Measurements from ENCODE around the gene PHF12. TPM values are rescaled to one million over a fixed set of nuclear protein-coding genes. Genes with fewer than 3 reads are reported as not detected.

Gene PHF12
- total RNA-seq, 1 experiment from 2014 or later = 14.7 TPM

GRCh38 chr17:28956861-28957260 lies 5.5 kb upstream of the PHF12 start:
- DNase-seq (ENCODE audit: extremely low read depth, low read depth) = no peak

DNA sequence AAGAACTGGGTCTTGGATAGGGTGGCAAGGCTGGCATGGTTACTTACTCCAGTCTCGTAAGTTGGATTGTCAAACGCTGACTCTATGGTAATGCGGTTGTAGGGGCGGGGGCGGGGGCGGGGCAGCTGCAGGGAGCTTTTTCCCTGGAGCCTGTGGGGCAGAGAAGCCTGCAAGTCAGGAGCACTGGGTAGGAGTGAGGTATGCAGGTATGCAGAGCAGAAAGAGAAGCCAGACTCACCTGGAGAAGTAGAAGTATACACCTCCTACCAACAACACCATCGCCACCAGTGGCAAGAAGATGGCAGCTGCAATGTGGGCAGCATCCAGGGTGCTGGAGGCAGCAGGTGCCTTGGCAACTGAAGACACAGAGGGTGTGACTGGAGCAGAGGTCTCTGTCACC lies 4.8 kb upstream of the PHF12 start:
- DNase-seq (ENCODE audit: extremely low read depth, low read depth) = no peak

GRCh38 chr17:28955408-28955807 lies 4.1 kb upstream of the PHF12 start:
- DNase-seq (ENCODE audit: extremely low read depth, low read depth) = no peak

GRCh38 chr17:28954886-28955285 lies 3.6 kb upstream of the PHF12 start:
- no peak for DNase-seq (ENCODE audit: extremely low read depth, low read depth)

DNA sequence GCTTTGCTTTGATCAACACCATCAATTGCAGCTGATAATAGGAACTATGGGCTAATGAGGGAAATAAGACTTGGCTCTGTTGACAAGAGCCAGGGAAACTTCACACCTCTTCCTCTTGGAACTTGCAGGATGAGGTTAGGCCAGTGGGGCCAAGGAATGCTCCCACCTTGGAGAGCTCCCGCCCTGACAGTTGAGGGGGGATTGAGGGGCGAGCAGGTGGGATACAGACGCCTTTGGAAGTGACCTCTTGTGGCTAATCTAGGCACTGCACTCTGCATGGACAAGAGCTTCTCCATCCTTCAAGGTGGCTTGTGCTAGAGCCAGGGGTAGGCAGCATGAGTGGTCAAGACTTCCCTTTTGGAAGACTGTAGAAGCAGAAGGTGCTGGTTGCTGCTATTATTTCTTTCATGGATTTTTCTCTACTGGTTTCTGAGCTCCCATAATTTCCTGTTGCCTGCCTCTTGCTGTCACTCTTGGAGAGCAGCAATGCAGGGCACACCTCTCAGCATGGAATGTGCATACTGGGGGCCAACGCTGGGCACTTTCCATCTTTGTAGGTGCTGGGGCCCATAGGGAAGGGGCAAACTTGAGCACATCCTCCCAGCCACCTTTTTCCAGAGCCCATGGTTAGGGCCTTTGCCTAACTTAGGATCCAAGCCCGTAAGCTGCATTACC lies 2.3 kb upstream of the PHF12 start:
- DNase-seq (ENCODE audit: extremely low read depth, low read depth) = peak; percentile 32

DNA sequence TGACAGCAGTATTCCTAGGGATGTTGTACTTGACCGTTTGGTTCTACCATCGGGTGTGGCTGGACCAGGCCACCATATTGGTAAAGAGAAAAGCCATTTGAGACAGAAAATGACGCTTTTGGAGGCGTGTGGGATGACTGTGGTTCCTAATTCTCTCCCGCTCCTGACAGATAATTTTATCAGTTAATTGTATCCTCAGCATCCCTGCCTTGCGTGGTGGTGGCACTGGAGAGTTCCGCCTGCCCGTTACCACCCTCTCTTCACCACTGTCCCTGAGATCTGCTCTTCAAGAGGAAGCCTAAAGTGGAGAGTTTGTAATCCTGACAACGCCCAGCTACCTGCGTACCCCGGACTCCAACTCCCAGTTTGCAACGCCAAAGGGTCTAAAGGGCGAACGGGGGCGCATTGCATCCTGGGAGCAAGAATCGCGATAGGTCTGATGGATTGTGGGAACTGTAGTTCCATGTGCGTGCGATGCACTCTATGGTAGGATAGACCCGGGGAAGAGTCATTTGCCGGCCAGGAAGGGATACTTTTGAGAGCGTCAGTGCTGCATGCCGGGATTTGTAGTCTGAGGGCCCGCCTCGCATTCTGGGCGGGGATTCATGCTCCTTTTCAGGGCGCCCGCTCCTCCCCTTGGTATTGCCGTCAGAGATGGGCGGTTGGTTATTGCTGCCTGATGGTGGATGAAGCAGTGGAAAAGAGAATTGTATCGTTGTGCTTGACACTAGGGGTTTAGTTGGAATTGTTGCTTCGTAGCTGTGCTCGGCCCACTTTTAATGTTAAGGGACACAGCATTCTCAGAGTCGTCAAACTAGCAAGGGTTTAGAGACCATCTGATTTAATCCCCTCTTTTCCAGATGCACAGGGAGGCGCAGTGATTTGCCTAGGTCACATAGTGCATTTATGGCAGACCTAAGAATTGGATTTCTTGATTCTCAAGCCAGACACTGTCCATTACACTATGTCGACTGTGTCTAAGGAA lies 965 bp upstream of the PHF12 start:
- DNase-seq (ENCODE audit: extremely low read depth, low read depth) = peak; percentile 99

DNA sequence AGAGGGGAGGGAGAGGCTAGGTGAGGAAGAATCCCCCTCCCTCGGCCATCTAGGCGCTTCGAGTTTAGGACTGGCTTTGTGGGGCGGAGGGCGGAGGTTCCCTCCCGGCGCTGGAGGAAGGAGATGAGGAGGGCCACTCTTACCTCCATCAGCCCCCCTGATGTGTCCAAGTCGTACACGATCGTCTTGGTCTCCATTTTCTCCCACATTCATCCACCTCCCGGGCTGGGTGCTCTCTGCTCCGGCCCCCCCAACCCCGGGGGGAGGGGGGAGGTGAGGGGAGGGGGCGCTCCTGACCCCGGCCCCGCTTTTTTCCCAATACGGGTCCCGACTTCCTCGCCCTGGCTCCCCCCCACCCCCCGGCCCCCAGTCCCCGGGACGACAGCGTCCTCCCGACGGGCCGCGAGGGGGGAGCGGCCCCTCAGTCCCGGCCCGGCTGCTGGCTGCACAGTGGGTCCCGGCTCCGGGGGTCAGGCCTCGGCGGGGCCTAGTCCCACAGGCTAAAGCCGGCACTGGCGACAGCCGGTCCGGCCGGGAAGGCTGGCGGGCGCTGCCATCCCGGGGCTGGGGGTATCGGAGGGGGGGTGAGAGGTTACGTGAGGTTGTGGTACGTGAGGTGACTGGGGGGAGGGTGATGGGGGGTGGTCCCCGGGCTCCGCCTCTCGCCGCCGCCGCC lies 428 bp downstream of the PHF12 start:
- no peak for DNase-seq (ENCODE audit: extremely low read depth, low read depth)

- DNase-seq (ENCODE audit: extremely low read depth, low read depth) = no peak
Measured at GRCh38 chr17:28950017-28950751, 1.1 kb downstream of the PHF12 start.

- no peak for DNase-seq (ENCODE audit: extremely low read depth, low read depth)
Measured at GRCh38 chr17:28949185-28950016, 1.9 kb downstream of the PHF12 start.

- no peak for DNase-seq (ENCODE audit: extremely low read depth, low read depth)
Measured at GRCh38 chr17:28948873-28949184, 2.5 kb downstream of the PHF12 start.

- no peak for DNase-seq (ENCODE audit: extremely low read depth, low read depth)
Measured at GRCh38 chr17:28948342-28948741, 3.0 kb downstream of the PHF12 start.

DNA sequence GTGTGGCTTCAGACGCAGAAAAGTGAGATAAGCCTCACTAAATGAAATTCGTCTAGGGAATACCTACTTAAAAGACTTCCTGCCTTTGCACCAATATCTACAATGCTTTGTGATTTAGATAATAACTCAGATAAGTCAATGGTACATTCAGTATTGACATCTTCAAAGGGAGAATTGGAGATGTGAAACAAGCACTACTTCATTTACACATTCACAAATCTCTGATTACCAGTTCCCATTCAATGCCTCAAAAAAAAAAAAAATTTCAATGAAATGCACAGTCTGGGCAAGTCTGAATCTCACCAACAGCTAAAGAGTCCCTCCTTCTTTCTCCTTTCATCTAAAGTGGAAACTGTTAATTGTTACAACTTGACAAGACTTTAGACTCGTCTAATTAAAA lies 3.7 kb downstream of the PHF12 start:
- DNase-seq (ENCODE audit: extremely low read depth, low read depth) = no peak

DNA sequence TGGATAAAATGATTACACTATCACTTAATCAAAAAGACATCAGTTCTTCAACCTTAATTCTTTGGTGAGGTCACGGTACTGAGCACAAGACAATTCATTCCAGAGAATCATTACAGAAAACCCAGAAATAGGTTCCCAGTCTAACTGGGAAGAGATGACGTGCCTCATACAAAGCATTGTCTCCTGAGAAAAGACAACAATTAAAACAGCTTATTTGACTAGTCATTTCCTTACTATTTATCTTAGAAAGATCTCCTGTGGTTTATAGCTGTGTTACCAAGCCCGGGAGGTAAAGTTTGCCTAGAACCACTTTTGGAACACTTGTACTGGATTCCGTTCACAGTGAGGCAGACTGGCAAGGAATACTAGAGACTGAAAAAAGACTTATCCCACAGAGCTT lies 5.1 kb downstream of the PHF12 start:
- no peak for DNase-seq (ENCODE audit: extremely low read depth, low read depth)

DNA sequence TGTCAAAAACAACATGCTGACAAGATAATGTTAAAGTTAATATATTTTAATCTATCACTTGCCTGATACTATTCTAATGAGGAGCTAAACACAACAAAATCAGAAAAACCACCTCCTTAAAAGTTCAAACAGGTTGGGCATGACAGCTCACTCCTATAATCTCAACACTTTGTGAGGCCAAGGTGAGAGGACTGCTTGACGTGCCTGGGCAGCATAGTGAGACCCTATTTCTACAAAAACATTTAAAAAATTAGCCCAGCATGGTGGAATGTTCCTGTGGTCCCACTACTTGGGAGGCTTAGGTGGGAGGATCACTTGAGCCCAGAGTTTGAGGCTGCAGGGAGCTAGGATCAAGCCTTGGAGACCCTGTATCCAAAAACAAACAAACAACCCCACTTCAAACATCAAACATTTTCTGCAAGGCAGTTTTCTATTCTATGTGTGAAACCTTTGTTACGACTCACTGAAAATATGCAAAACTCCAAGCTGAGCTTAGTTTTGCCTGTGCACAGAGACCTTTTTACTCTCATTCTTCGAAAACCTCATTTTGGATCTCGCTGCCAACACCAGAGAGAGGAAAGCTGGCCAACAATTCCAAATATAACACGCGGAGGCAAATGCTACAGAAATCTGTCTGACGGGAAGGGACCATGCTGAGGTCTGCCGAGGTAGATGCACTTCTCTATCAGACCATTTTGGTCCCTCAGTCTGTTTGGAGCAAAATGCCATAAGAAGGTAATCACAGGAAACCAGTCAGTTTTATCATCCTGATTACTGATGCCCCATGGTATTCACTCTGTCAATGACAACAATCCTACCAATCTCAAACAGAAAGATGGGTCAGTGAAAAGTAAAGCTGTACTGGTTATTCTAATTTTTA lies 6.2 kb downstream of the PHF12 start:
- no peak for DNase-seq (ENCODE audit: extremely low read depth, low read depth)

DNA sequence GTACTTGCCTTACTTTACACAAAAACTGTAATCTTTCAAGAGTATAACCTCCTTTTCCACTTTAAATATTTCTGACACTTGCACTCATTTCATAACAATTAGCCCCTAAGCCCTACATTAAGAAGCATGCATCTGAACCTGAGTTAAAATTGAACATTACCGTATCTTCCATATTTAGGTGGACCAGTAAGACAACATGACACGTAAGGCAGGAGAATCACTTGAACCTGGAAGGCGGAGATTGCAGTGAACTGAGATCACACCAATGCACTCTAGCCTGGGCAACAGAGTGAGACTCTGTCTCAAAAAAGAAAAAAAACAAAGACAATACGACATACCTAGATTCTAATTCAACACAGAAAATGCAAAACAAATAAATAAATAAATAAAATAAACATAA lies 7.0 kb downstream of the PHF12 start:
- no peak for DNase-seq (ENCODE audit: extremely low read depth, low read depth)

DNA sequence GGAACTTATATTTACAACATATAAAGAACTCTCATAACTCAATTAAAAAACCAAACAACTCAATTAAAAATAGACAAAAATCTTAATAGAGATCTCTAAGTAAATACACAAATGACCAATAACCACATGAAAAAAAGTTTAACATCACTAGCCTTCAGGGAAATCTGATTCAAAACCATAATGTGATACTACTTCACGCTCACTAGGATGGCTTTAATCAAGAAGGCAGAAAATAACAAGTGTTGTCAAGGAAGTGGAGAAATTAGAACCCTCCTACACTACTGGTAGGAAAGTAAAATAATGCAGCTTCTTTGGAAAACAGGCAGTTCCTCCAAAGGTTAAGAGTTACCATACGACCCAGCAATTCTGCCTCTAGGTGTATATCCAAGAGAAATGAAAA lies 8.4 kb downstream of the PHF12 start:
- DNase-seq (ENCODE audit: extremely low read depth, low read depth) = no peak

GRCh38 chr17:28941251-28941650 lies 10.1 kb downstream of the PHF12 start:
- DNase-seq (ENCODE audit: extremely low read depth, low read depth) = no peak

DNA sequence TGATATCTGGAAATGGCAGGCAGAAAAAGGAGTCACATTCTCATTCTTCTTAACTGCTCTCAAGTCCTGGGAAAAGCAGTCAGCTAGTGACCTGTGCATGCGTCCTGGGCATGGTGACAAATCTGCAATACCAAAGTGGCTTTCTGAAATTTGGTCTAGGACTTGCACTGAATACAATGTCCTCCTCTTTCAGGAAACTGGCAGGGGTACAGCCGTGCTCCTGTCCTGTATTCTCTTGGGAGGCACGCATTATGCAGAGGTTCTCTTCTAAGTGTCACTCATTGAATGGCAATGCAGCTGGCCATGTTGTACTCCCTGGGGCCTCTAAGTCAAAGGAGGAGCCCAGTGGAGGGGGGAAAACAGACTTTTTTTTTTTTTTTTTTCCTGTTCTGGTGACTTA lies 10.6 kb downstream of the PHF12 start:
- DNase-seq (ENCODE audit: extremely low read depth, low read depth) = no peak

GRCh38 chr17:28940142-28940541 lies 11.2 kb downstream of the PHF12 start:
- DNase-seq (ENCODE audit: extremely low read depth, low read depth) = no peak
